ENCODE results near the gene MACROD2. TPM values are rescaled to one million over a fixed set of nuclear protein-coding genes. Genes with fewer than 3 reads are reported as not detected.

MACROD2 gene
- total RNA-seq, 4 donors from 2014 or later: 4.6 to 33.0 (median 8.3) TPM

DNA sequence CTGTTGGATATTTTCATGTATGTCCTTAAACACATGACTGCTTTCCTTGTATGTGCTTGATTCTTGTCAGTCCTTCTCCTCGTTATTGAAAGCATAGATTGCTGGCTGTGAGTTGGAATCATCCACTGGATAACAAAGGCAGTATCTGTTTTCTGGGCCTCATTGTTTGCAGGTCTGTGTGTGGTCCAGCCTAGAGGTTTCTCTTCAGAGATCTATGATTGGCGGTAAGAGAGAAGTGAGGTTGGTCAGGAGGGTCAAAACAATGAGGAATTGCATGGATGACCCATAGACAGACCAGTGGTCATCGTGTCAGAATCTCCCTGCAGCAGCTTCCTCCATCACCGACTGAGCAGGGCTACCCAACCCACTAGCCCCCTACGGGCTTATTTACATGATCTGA lies 1663.0 kb downstream of the MACROD2 start:
- Histone ChIP-seq H3K4me1 (no peaks in the 10 kb centered on the region), H3K9me3 (no peaks in the 10 kb centered on the region), H3K4me3 (no peak overlapping the region), H3K36me3 (no peaks in the 10 kb centered on the region), H3K27ac (no peak overlapping the region), H3K27me3 (no peaks in the 10 kb centered on the region)
- DNase-seq: no peak
- TF ChIP-seq POLR2A (IDR thresholded peaks at IDR 0.05) (no peak), POLR2AphosphoS5 (IDR thresholded peaks at IDR 0.05) (no peak), EP300 (IDR thresholded peaks at IDR 0.05; ENCODE audit: low read depth) (no peak)
- TF ChIP-seq, protein P1, sequence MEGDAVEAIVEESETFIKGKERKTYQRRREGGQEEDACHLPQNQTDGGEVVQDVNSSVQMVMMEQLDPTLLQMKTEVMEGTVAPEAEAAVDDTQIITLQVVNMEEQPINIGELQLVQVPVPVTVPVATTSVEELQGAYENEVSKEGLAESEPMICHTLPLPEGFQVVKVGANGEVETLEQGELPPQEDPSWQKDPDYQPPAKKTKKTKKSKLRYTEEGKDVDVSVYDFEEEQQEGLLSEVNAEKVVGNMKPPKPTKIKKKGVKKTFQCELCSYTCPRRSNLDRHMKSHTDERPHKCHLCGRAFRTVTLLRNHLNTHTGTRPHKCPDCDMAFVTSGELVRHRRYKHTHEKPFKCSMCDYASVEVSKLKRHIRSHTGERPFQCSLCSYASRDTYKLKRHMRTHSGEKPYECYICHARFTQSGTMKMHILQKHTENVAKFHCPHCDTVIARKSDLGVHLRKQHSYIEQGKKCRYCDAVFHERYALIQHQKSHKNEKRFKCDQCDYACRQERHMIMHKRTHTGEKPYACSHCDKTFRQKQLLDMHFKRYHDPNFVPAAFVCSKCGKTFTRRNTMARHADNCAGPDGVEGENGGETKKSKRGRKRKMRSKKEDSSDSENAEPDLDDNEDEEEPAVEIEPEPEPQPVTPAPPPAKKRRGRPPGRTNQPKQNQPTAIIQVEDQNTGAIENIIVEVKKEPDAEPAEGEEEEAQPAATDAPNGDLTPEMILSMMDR (IDR thresholded peaks at IDR 0.05): no peak
- 70 to 71% methylated on average over 3 to 5 of the region's 5 CpGs for WGBS, 2 donors (ENCODE audit: low coverage in 1 of 2)
- intact Hi-C loops (cut with DNase I; ENCODE audit: low total_unique reads) (no loop called here), in situ Hi-C loops (cut with MboI; ENCODE audit: low pct_ligation_motif_present in 1 of 4, low pct_unique_long_range_greater_than_20kb in 1 of 4, low sequenced_read_pairs in 3 of 4) (no loop called here)

DNA sequence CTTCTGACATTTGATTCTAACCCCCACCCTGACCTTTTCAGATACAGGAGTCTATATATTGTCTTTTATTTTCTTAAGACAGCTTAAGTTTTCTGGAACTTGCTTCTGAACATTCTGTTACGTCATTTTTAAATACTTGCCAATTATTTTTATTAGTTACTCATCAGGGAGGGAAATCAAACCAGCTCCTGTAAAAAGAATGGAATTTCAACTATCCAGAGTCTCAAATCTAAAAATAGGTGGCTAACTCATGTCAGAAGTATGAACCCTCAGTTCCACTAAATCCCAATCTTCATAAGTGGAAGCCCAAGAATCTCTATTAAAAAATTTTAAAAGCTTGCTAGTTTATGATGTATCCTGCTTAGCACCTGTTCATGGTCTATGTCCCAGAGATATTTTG lies 1677.9 kb downstream of the MACROD2 start:
- Histone ChIP-seq H3K4me3 (no peak overlapping the region), H3K27ac (peak overlapping the region in 1 of 4 donors; percentile 4), H3K27me3 (no peaks in the 10 kb centered on the region), H3K36me3 (no peaks in the 10 kb centered on the region), H3K4me1 (no peaks in the 10 kb centered on the region), H3K9me3 (no peaks in the 10 kb centered on the region)
- intact Hi-C loops (cut with DNase I; ENCODE audit: low total_unique reads): no loop called here
- DNase-seq: no peak
- in situ Hi-C loops (cut with MboI; ENCODE audit: low pct_ligation_motif_present in 1 of 4, low pct_unique_long_range_greater_than_20kb in 1 of 4, low sequenced_read_pairs in 3 of 4): no loop called here
- TF ChIP-seq POLR2AphosphoS5 (IDR thresholded peaks at IDR 0.05) (no peak), EP300 (IDR thresholded peaks at IDR 0.05; ENCODE audit: low read depth) (no peak), POLR2A (IDR thresholded peaks at IDR 0.05) (no peak)
- TF ChIP-seq, protein P1 (IDR thresholded peaks at IDR 0.05): no peak
- whole genome bisulfite sequencing, 2 donors (ENCODE audit: low coverage in 1 of 2): 60% methylated on average over 1 of the region's 1 CpG

- Histone ChIP-seq H3K27me3 (no peaks in the 10 kb centered on the region), H3K4me3 (no peak overlapping the region), H3K9me3 (no peaks in the 10 kb centered on the region), H3K27ac (no peak overlapping the region), H3K36me3 (no peaks in the 10 kb centered on the region), H3K4me1 (no peaks in the 10 kb centered on the region)
- WGBS, 2 donors (ENCODE audit: low coverage in 1 of 2): 91 to 93% methylated on average over 5 of the region's 5 CpGs
- DNase-seq: no peak
- TF ChIP-seq EP300 (IDR thresholded peaks at IDR 0.05; ENCODE audit: low read depth) (no peak), POLR2A (IDR thresholded peaks at IDR 0.05) (no peak), POLR2AphosphoS5 (IDR thresholded peaks at IDR 0.05) (no peak)
- TF ChIP-seq, protein P1 (IDR thresholded peaks at IDR 0.05): no peak
- intact Hi-C loops (cut with DNase I; ENCODE audit: low total_unique reads): no loop called here
- in situ Hi-C loops (cut with MboI; ENCODE audit: low pct_ligation_motif_present in 1 of 4, low pct_unique_long_range_greater_than_20kb in 1 of 4, low sequenced_read_pairs in 3 of 4): no loop called here
Observed at GRCh38 chr20:15674253-15675060, 1679.1 kb downstream of the MACROD2 start.

GRCh38 chr20:15675061-15675514 lies 1679.8 kb downstream of the MACROD2 start:
- Histone ChIP-seq H3K9me3 (no peaks in the 10 kb centered on the region), H3K4me3 (no peak overlapping the region), H3K27ac (no peak overlapping the region), H3K36me3 (no peaks in the 10 kb centered on the region), H3K27me3 (no peaks in the 10 kb centered on the region), H3K4me1 (no peaks in the 10 kb centered on the region)
- in situ Hi-C loops (cut with MboI; ENCODE audit: low pct_ligation_motif_present in 1 of 4, low pct_unique_long_range_greater_than_20kb in 1 of 4, low sequenced_read_pairs in 3 of 4) (no loop called here), intact Hi-C loops (cut with DNase I; ENCODE audit: low total_unique reads) (no loop called here)
- no peak for DNase-seq
- no peak for TF ChIP-seq POLR2A (IDR thresholded peaks at IDR 0.05)
- no peak for TF ChIP-seq POLR2AphosphoS5 (IDR thresholded peaks at IDR 0.05)
- TF ChIP-seq EP300 (IDR thresholded peaks at IDR 0.05; ENCODE audit: low read depth): no peak
- TF ChIP-seq, protein P1 (IDR thresholded peaks at IDR 0.05): no peak
- WGBS, 2 donors (ENCODE audit: low coverage in 1 of 2): 66 to 87% methylated on average over 2 of the region's 2 CpGs
